HepG2 (cell line): ENCODE measurements around the gene PNN. TPM values are rescaled to one million over a fixed set of nuclear protein-coding genes. Genes with fewer than 3 reads are reported as not detected.

Source experiments
- FOSL2 ChIP-seq: sonication (generic); formaldehyde crosslinking; IDR thresholded peaks from 2 replicates; pipeline ENCODE4 v1.4.0; 2020; ENCODE audit warnings: missing genetic modification reagents
- FOXA3 ChIP-seq: IDR thresholded peaks from 2 replicates; pipeline ENCODE4 v1.6.1; 2016; ENCODE audit warnings: missing genetic modification reagents, missing compliant biosample characterization
- HOXA3 ChIP-seq: sonication (generic); formaldehyde crosslinking; IDR thresholded peaks from 2 replicates; pipeline ENCODE4 v1.5.0; 2020; ENCODE audit warnings: missing genetic modification reagents
- HOXA7 ChIP-seq: sonication (generic); formaldehyde crosslinking; IDR thresholded peaks from 2 replicates; pipeline ENCODE4 v1.8.1; 2022; ENCODE audit warnings: mild to moderate bottlenecking, missing genetic modification reagents, moderate library complexity
- RERE ChIP-seq: IDR thresholded peaks from 2 replicates; pipeline ENCODE4 v1.6.1; 2016; ENCODE audit warnings: low read depth, missing genetic modification reagents, missing compliant biosample characterization
- ZNF143 ChIP-seq: sonication (generic); formaldehyde crosslinking; IDR thresholded peaks from 2 replicates; pipeline ENCODE4 v1.4.0; 2020; ENCODE audit warnings: missing genetic modification reagents
- ZNF18 ChIP-seq: sonication (generic); formaldehyde crosslinking; IDR thresholded peaks from 2 replicates; pipeline ENCODE4 v1.8.0; 2022; ENCODE audit warnings: mild to moderate bottlenecking, missing genetic modification reagents; ENCODE audit not compliant: insufficient replicate concordance
- ZNF232 ChIP-seq: sonication (generic); formaldehyde crosslinking; IDR thresholded peaks from 2 replicates; pipeline ENCODE4 v1.4.0; 2020; ENCODE audit warnings: missing genetic modification reagents, borderline replicate concordance
- ZNF512 ChIP-seq: sonication (generic); formaldehyde crosslinking; IDR thresholded peaks from 2 replicates; pipeline ENCODE4 v1.4.0; 2020; ENCODE audit warnings: mild to moderate bottlenecking, missing genetic modification reagents
- ZNF770 ChIP-seq: sonication (generic); formaldehyde crosslinking; IDR thresholded peaks from 2 replicates; pipeline ENCODE4 v1.5.0; 2020; ENCODE audit warnings: mild to moderate bottlenecking, missing genetic modification reagents
- ZSCAN25 ChIP-seq: sonication (generic); formaldehyde crosslinking; IDR thresholded peaks from 2 replicates; pipeline ENCODE4 v1.8.0; 2022; ENCODE audit warnings: mild to moderate bottlenecking, missing genetic modification reagents
- polyA plus RNA-seq, 8 experiments: library from polyadenylated mRNA; depleted of rRNA in 3 of 8; stranded (reverse) in 7 of 8; unstranded in 1 of 8; fragments of >200 nt; fragmentation: Illumina TruSeq in 4 of 8; extraction: Trizol in 4 of 8; gene quantifications; 2 replicates each; pipeline versions ENCODE4 v1.2.1 to v1.2.3, GENCODE V29; 2011 to 2016; ENCODE audit warnings: low read depth in 4 of 8, missing spikeins in 1 of 8, mixed read lengths in 1 of 8; ENCODE audit not compliant: insufficient read depth in 1 of 8
- total RNA-seq, 5 experiments: library from RNA; depleted of rRNA; stranded (reverse); fragments of >200 nt; fragmentation: Illumina TruSeq; extraction: Trizol; gene quantifications; 2 replicates each; pipeline ENCODE4 v1.2.3, GENCODE V29; 2016; ENCODE audit warnings: low read depth in 1 of 5
- TF ChIP-seq, protein P1 (sequence below): IDR thresholded peaks from 2 replicates; pipeline ENCODE4 v1.6.1; 2018; ENCODE audit warnings: missing genetic modification reagents, mild to moderate bottlenecking, missing compliant biosample characterization
- TF ChIP-seq, protein P2 (sequence below): sonication (generic); formaldehyde crosslinking; conservative IDR thresholded peaks from 2 replicates; pipeline ENCODE4 v1.4.0; 2020; ENCODE audit warnings: missing genetic modification reagents

PNN gene
- total and polyA plus RNA-seq, 2 of the 13 experiments (the other 11 are each of a cell fraction or from before 2014, with no cell fraction given): 58.0 to 214 TPM

DNA sequence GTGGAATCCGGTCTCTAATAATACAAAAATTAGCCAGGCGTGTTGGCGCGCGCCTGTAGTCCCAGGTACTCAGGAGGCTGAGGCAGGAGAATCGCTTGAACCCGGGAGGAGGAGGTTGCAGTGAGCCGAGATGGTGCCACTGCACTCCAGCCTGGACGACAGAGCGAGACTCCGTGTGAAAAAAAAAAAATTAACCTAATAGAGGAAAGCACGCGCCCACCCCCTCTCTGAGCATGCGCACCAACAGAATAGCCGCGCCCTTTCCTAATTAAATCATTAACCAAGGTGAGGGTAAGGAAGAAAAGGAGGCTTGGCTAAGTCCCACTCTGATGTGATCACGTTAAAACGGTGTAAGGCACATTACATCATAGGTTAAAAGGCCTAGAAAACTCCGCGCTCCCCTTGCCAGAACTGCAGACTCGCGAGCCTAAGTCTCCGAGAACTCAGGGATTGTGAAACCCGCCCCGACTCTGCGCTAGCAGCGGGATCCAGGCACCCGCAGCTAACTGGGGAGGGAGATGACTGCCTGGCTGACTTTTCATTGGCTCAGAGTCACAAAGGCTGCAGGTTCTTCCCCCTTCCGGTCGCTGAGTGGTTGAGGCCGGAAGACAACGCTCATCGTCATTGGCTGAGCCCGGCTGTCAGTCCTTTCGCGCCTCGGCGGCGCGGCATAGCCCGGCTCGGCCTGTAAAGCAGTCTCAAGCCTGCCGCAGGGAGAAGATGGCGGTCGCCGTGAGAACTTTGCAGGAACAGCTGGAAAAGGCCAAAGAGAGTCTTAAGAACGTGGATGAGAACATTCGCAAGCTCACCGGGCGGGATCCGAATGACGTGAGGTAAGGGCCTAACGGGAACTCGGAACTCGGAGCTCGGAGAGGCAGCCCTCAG, at the start of gene PNN (continued):
- peak; percentile 71 for TF ChIP-seq FOXA3 (CRISPR knock-in tag)
- peak; percentile 96 for TF ChIP-seq ZNF18 (CRISPR knock-in tag)
- peak; percentile 78 for TF ChIP-seq FOSL2 (CRISPR knock-in tag)
- peak; percentile 16; the same call in 1 of the 2 replicates for TF ChIP-seq ZNF143 (CRISPR knock-in tag)
- peak; percentile 99 for TF ChIP-seq HOXA3 (CRISPR knock-in tag)
- TF ChIP-seq, protein P1, sequence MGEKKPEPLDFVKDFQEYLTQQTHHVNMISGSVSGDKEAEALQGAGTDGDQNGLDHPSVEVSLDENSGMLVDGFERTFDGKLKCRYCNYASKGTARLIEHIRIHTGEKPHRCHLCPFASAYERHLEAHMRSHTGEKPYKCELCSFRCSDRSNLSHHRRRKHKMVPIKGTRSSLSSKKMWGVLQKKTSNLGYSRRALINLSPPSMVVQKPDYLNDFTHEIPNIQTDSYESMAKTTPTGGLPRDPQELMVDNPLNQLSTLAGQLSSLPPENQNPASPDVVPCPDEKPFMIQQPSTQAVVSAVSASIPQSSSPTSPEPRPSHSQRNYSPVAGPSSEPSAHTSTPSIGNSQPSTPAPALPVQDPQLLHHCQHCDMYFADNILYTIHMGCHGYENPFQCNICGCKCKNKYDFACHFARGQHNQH (CRISPR knock-in tag): peak; percentile 87
- no peak for TF ChIP-seq HOXA7 (CRISPR knock-in tag)
- TF ChIP-seq RERE (CRISPR knock-in tag): peak; percentile 63
- TF ChIP-seq ZNF232 (CRISPR knock-in tag): peak; percentile 97
- TF ChIP-seq ZNF770 (CRISPR knock-in tag): peak; percentile 71
- TF ChIP-seq, protein P2, sequence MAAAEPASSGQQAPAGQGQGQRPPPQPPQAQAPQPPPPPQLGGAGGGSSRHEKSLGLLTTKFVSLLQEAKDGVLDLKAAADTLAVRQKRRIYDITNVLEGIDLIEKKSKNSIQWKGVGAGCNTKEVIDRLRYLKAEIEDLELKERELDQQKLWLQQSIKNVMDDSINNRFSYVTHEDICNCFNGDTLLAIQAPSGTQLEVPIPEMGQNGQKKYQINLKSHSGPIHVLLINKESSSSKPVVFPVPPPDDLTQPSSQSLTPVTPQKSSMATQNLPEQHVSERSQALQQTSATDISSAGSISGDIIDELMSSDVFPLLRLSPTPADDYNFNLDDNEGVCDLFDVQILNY (CRISPR knock-in tag): peak; percentile 95
- TF ChIP-seq ZSCAN25: peak; percentile 83
- TF ChIP-seq ZNF512: no peak
